GM12878 (cell line): ENCODE measurements around the gene LNX2.

Experiments used
- BCLAF1 ChIP-seq: fragments of 450-650 bp; IDR thresholded peaks from 2 replicates; pipeline ENCODE4 v1.6.1; 2017; ENCODE audit warnings: antibody characterized with exemption, mild to moderate bottlenecking, moderate library complexity
- CTCF ChIP-seq, 3 experiments: IDR thresholded peaks in 2 of 3; conservative IDR thresholded peaks in 1 of 3; 2 replicates each; pipeline ENCODE4 v1.5.1; 2011; ENCODE audit warnings: low read depth in 3 of 3, low read length in 3 of 3, mild to moderate bottlenecking in 3 of 3, control low read depth in 2 of 3, moderate library complexity in 2 of 3, inconsistent platforms in 1 of 3, mixed read lengths in 1 of 3; ENCODE audit not compliant: control insufficient read depth in 2 of 3, insufficient read depth in 1 of 3; ENCODE audit errors: extremely low read depth in 1 of 3
- CUX1 ChIP-seq: IDR thresholded peaks from 2 replicates; pipeline ENCODE4 v1.6.1; 2012; ENCODE audit warnings: improper control_type of control experiment, low read depth, low read length; ENCODE audit not compliant: insufficient replicate concordance
- ELK1 ChIP-seq: IDR thresholded peaks from 2 replicates; pipeline ENCODE4 v1.6.1; 2012; ENCODE audit warnings: low read depth, low read length, improper control_type of control experiment
- GATAD2B ChIP-seq: fragments of 450-650 bp; conservative IDR thresholded peaks from 2 replicates; pipeline ENCODE4 v1.6.1; 2017; ENCODE audit warnings: low read depth, mild to moderate bottlenecking, moderate library complexity
- IKZF1 ChIP-seq: fragments of 450-650 bp; conservative IDR thresholded peaks from 2 replicates; pipeline ENCODE4 v1.6.1; 2017; ENCODE audit warnings: antibody characterized with exemption, mild to moderate bottlenecking
- IRF3 ChIP-seq: fragments of 450-650 bp; IDR thresholded peaks from 2 replicates; pipeline ENCODE4 v1.6.1; 2014; ENCODE audit warnings: mild to moderate bottlenecking
- MTA2 ChIP-seq: fragments of 450-650 bp; IDR thresholded peaks from 2 replicates; pipeline ENCODE4 v1.6.1; 2016; ENCODE audit warnings: low read depth, mild to moderate bottlenecking, moderate library complexity
- POLR2A ChIP-seq: IDR thresholded peaks from 2 replicates; pipeline ENCODE4 v1.6.1; 2011; ENCODE audit warnings: low read depth, mild to moderate bottlenecking, low read length
- RAD21 ChIP-seq: IDR thresholded peaks from 2 replicates; pipeline ENCODE4 v1.6.1; 2011; ENCODE audit warnings: mild to moderate bottlenecking, low read depth, low read length, moderate library complexity; ENCODE audit not compliant: insufficient read depth
- RFX5 ChIP-seq: IDR thresholded peaks from 2 replicates; pipeline ENCODE4 v1.6.1; 2011; ENCODE audit warnings: low read depth, low read length, improper control_type of control experiment
- SP1 ChIP-seq: IDR thresholded peaks from one replicate; pipeline ENCODE4 v1.6.1; 2011; ENCODE audit warnings: low read depth, low read length

- TF ChIP-seq CTCF (IDR thresholded peaks at IDR 0.05 in 2 of 3, conservative IDR thresholded peaks at IDR 0.05 in 1 of 3; ENCODE audit: control insufficient read depth in 2 of 3, extremely low read depth in 1 of 3, insufficient read depth in 1 of 3, low read depth in 3 of 3, low read length in 3 of 3) (no peak), BCLAF1 (no peak), RAD21 (no peak), ELK1 (no peak), IRF3 (no peak), GATAD2B (no peak), RFX5 (no peak), MTA2 (no peak), IKZF1 (no peak), SP1 (no peak), CUX1 (no peak), POLR2A (no peak)
Measured at GRCh38 chr13:27536361-27537101, 83.8 kb downstream of the LNX2 start.
